NCI-H774 (cell line): ENCODE data around the gene AP2A2.

Source experiments
- DNase-seq: peaks from one replicate; lab custom pipeline; 2025; lab: John Stamatoyannopoulos, UW

Gene AP2A2

DNA sequence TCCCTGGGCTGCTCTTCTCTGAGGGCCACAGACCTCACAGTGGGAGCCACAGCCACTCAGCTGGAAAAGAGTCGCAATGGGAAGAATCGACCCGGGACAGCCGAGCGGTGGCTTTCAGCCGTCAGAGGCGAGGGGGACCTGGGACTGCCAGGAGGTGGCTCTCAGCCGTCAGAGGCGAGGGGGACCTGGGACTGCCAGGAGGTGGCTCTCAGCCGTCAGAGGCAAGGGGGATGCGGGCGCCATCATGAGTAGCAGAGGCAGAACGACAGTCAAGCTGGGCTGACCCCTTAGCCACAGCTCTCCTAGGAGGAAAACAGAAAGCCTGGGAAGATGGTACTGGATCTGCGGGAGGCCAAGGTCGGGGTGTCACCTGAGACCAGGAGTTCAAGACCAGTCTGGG lies 134.1 kb downstream of the AP2A2 start:
- DNase-seq = no peak

- no peak for DNase-seq
Observed at GRCh38 chr11:1060410-1060809, 134.7 kb downstream of the AP2A2 start.

DNA sequence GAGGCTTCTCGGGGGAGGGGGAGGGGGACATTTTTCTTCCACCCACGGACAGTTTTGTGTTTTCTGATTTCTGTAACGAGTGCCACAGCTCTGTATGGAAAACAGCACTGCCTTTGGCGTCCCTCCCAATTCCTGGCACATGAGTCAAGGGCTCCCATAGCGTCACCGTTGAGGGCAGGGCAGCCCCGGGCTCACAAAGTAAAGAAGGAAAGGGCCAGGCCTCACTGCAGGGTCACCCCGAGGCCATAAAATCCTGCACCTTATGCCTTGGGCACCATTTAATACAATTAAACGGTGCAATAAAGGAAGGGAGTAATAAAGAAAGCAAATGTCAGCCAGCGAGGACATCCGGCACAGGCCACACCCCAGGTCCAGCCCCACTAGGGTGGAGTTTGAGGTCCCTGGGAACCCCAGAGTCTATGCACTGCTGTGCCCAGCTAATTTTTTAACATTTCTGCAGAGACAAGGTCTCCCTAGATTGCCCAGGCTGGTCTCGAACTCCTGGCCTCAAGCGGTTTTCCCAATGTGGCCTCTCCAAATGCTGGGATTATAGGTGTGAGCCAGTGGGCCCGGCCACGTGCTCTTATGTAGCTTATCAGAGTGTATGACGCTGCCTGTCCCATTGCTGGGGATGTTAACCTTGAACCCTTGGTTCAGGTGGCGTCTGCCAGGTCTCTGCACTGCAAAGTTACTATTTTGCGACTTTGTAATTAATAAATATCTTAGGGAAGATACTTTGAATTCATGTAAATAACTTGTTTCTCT lies 135.4 kb downstream of the AP2A2 start:
- DNase-seq = no peak
